Stomach smooth muscle (tissue), 2 donors: ENCODE measurements around the gene IPCEF1.

Experiments
- H3K27ac ChIP-seq: one replicate; pipeline ENCODE4 v1.7.0; 2013; ENCODE audit warnings: mild to moderate bottlenecking, low read length, inconsistent platforms
- H3K27me3 ChIP-seq, 2 donors: one replicate each; pipeline ENCODE4 v1.7.0; 2013; ENCODE audit warnings: low read length in 2 of 2; ENCODE audit not compliant: insufficient read depth in 2 of 2, control insufficient read depth in 1 of 2
- H3K36me3 ChIP-seq, 2 donors: one replicate each; pipeline ENCODE4 v1.7.0; 2013; ENCODE audit warnings: low read length in 2 of 2; ENCODE audit not compliant: control insufficient read depth in 2 of 2, insufficient read depth in 2 of 2
- H3K4me1 ChIP-seq: one replicate; pipeline ENCODE4 v1.7.0; 2013; ENCODE audit warnings: low read length; ENCODE audit not compliant: control insufficient read depth, insufficient read depth
- H3K4me3 ChIP-seq, 2 donors: one replicate each; pipeline ENCODE4 v1.7.0; 2013; ENCODE audit warnings: low read length in 2 of 2
- H3K9ac ChIP-seq, 2 donors: one replicate each; pipeline ENCODE4 v1.7.0; 2013; ENCODE audit warnings: low read length in 2 of 2, mild to moderate bottlenecking in 1 of 2
- H3K9me3 ChIP-seq, 2 donors: one replicate each; pipeline ENCODE4 v1.7.0; 2013; ENCODE audit warnings: low read length in 2 of 2; ENCODE audit not compliant: control insufficient read depth in 2 of 2
- donor health status: healthy.
- donor health status: Pancreatic carcinoma.

The IPCEF1 gene

GRCh38 chr6:154390034-154390433 is 33.4 kb upstream of the IPCEF1 start:
- Histone ChIP-seq H3K9me3 (no peaks in the 10 kb centered on the region), H3K4me3 (no peak overlapping the region), H3K9ac (no peak overlapping the region), H3K4me1 (no peaks in the 10 kb centered on the region), H3K27ac (no peak overlapping the region), H3K27me3 (no peaks in the 10 kb centered on the region), H3K36me3 (no peaks in the 10 kb centered on the region)

DNA sequence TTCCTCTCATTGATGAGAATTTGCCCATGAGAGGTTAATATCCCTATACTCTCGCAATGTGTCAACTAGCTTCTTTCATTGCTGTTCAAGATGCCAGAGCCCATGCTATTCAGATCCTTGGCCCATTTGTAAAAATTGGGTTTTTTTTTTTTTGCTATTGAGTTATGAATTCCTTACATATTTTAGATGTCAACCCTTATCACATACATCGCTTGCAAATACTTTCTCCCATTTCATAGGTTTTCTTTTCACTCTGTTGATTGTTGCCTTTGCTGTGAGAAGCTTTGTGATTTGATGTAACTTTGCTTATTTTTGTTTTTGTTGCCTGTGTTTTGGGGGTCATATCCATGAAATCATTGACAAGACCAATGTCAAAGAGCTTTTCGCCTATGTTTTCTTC is 32.2 kb upstream of the IPCEF1 start:
- peaks cover 4% of the 10 kb centered on the region for H3K4me1 ChIP-seq
- H3K9me3 ChIP-seq = no peaks in the 10 kb centered on the region
- no peak overlapping the region for H3K27ac ChIP-seq
- no peaks in the 10 kb centered on the region for H3K27me3 ChIP-seq
- no peaks in the 10 kb centered on the region for H3K36me3 ChIP-seq
- no peak overlapping the region for H3K4me3 ChIP-seq
- H3K9ac ChIP-seq = no peak overlapping the region

GRCh38 chr6:154386848-154387717 is 30.5 kb upstream of the IPCEF1 start:
- Histone ChIP-seq H3K27ac (no peak overlapping the region), H3K4me3 (no peak overlapping the region), H3K36me3 (no peaks in the 10 kb centered on the region), H3K9ac (no peak overlapping the region), H3K9me3 (peaks cover 0 to 3% of the 10 kb centered on the region in 2 donors), H3K27me3 (no peaks in the 10 kb centered on the region), H3K4me1 (peaks cover 4% of the 10 kb centered on the region)

GRCh38 chr6:154384191-154384590 is 27.6 kb upstream of the IPCEF1 start:
- Histone ChIP-seq H3K9ac (no peak overlapping the region), H3K9me3 (peaks cover 0 to 3% of the 10 kb centered on the region in 2 donors), H3K27me3 (no peaks in the 10 kb centered on the region), H3K36me3 (no peaks in the 10 kb centered on the region), H3K4me1 (peaks cover 4% of the 10 kb centered on the region), H3K27ac (peak overlapping the region; percentile 37), H3K4me3 (no peak overlapping the region)

DNA sequence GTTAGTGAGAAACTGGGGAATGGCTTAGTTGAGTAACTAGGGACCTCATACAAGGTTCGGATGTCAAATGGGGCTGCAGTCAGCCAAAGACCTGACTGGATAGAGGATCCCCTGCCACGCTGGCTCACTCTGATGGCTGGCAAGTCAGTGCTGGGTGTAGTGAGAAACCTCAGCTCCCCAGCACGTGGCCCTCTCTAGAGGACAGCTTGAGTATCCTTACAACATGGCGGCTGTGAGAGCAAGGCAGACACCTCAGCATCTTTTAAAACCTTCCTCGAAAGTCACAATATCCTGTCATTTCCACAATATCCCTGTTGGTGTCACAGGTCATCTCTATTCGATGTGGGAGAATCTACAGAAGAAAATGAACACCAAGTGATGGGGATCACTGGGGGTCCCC is 26.7 kb upstream of the IPCEF1 start:
- peaks cover 4% of the 10 kb centered on the region for H3K4me1 ChIP-seq
- no peaks in the 10 kb centered on the region for H3K36me3 ChIP-seq
- H3K4me3 ChIP-seq = no peak overlapping the region
- H3K27ac ChIP-seq = no peak overlapping the region
- H3K9ac ChIP-seq = no peak overlapping the region
- H3K9me3 ChIP-seq = peaks cover 0 to 3% of the 10 kb centered on the region in 2 donors
- no peaks in the 10 kb centered on the region for H3K27me3 ChIP-seq

DNA sequence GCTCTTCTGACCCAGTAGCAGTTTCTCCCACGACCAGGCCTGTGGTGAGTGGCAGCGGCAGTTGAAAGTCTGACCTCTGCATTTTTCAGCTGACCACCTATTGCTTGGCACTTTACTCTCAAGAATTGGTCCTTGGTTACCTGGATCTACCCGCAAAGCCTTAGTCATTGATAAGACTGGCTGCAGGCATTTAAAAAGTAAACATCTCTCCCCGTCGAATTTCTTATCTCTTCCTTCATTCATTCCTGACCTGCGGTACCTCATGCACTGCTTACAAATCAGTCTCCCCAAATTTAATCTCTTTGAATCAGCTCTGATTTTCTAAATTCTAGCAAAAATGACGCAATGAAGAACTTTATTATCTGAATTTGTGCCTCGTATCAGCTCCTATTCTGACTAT is 26.1 kb upstream of the IPCEF1 start:
- Histone ChIP-seq H3K4me1 (peaks cover 4% of the 10 kb centered on the region), H3K27ac (no peak overlapping the region), H3K9me3 (peaks cover 0 to 3% of the 10 kb centered on the region in 2 donors), H3K36me3 (no peaks in the 10 kb centered on the region), H3K9ac (no peak overlapping the region), H3K27me3 (no peaks in the 10 kb centered on the region), H3K4me3 (no peak overlapping the region)

DNA sequence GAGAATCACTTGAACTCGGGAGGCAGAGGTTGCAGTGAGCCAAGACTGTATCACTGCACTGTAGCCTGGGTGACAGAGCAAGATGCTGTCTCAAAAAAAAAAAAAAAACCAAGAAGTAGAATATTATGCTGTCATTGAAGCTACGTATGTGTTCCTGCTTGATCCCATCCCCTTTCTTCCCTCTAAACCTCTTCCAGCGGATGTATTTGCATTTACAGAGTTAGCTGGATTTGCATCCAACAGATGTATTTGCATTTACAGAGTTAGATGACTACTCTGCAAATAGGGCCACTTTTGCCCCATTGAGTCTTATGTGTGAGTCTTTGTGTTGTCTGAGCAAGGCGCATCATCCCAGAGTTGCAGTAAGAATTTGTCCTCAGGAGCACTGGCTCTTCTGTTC is 24.9 kb upstream of the IPCEF1 start:
- H3K4me1 ChIP-seq = peaks cover 4% of the 10 kb centered on the region
- H3K9me3 ChIP-seq = peaks cover 0 to 3% of the 10 kb centered on the region in 2 donors
- H3K36me3 ChIP-seq = no peaks in the 10 kb centered on the region
- no peak overlapping the region for H3K27ac ChIP-seq
- no peak overlapping the region for H3K9ac ChIP-seq
- no peak overlapping the region for H3K4me3 ChIP-seq
- H3K27me3 ChIP-seq = no peaks in the 10 kb centered on the region

- Histone ChIP-seq H3K4me1 (peaks cover 4% of the 10 kb centered on the region), H3K9ac (no peak overlapping the region), H3K27me3 (no peaks in the 10 kb centered on the region), H3K4me3 (no peak overlapping the region), H3K36me3 (no peaks in the 10 kb centered on the region), H3K9me3 (peaks cover 0 to 3% of the 10 kb centered on the region in 2 donors), H3K27ac (no peak overlapping the region)
These were observed 24.1 kb upstream of the IPCEF1 start for GRCh38 chr6:154380741-154381140.

GRCh38 chr6:154379585-154379984 is 23.0 kb upstream of the IPCEF1 start:
- H3K4me3 ChIP-seq = no peak overlapping the region
- no peaks in the 10 kb centered on the region for H3K27me3 ChIP-seq

DNA sequence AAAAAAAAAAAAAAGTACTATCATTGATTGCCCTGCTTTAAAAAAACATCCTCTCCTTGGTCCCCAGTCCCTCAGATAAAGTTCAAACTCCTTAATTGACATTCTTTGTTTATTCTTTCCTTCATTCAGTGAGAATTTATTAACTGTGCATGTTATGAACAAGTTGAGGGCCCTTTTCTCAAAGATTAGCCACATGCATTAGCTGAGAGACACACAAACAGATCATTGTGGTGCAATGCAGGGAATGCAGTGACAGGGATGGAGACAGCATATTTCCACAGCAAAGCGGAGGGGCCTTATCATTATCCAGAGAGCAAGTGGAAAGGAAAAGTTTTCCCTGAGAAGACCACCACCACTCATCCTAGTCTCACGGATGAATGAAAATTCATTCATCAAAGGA is 21.9 kb upstream of the IPCEF1 start:
- peaks cover 0 to 3% of the 10 kb centered on the region in 2 donors for H3K9me3 ChIP-seq
- no peak overlapping the region for H3K4me3 ChIP-seq
- H3K27ac ChIP-seq = no peak overlapping the region

More at GRCh38 chr6:154379585-154379984, 23.0 kb upstream of the IPCEF1 start:
- Histone ChIP-seq H3K36me3 (no peaks in the 10 kb centered on the region), H3K9ac (no peak overlapping the region), H3K27ac (no peak overlapping the region), H3K4me1 (peaks cover 4% of the 10 kb centered on the region), H3K9me3 (peaks cover 0 to 3% of the 10 kb centered on the region in 2 donors)

DNA sequence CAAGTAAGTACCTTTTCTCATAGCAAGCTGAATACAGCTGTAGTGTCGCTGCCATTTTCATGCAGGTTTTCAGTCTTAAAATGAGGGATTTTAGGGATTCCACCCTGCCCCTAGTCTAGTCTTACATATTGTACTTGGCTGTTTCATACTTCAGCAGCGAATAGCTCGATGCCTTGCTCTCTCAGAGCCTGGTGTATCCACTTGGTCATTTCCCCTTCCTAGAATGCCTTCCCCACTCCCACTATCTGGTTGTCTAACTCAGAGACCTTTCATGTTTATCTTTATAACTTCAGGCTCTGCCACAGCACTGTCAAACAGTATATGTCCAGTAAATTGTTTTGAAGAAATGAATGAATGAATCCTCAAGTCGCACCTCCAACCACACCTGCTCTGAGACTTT is 21.1 kb upstream of the IPCEF1 start:
- Histone ChIP-seq H3K36me3 (no peaks in the 10 kb centered on the region), H3K4me1 (no peaks in the 10 kb centered on the region), H3K27me3 (no peaks in the 10 kb centered on the region), H3K27ac (no peak overlapping the region), H3K4me3 (no peak overlapping the region), H3K9me3 (no peaks in the 10 kb centered on the region), H3K9ac (no peak overlapping the region)

More for the DNA sequence above, 21.9 kb upstream of the IPCEF1 start:
- H3K36me3 ChIP-seq = no peaks in the 10 kb centered on the region
- no peak overlapping the region for H3K9ac ChIP-seq
- H3K4me1 ChIP-seq = no peaks in the 10 kb centered on the region
- no peaks in the 10 kb centered on the region for H3K27me3 ChIP-seq
